T1000 (cell line): ENCODE data around the gene NMU.
"Not testable (repeated sequence)": the region's sequence is repeated elsewhere in the genome, so short reads cannot be mapped to it uniquely, and the experiment has no call there.

Experiments
- DNase-seq: peaks from one replicate; lab custom pipeline; 2025; ENCODE audit warnings: mixed read lengths; lab: John Stamatoyannopoulos, UW

Gene NMU

DNA sequence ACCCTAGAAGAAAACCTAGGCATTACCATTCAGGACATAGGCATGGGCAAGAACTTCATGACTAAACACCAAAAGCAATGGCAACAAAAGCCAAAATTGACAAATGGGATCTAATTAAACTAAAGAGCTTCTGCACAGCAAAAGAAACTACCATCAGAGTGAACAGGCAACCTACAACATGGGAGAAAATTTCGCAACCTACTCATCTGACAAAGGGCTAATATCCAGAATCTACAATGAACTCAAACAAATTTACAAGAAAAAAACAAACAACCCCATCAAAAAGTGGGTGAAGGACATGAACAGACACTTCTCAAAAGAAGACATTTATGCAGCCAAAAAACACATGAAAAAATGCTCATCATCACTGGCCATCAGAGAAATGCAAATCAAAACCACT is 12.0 kb downstream of the NMU start:
- not testable (repeated sequence) for DNase-seq

DNA sequence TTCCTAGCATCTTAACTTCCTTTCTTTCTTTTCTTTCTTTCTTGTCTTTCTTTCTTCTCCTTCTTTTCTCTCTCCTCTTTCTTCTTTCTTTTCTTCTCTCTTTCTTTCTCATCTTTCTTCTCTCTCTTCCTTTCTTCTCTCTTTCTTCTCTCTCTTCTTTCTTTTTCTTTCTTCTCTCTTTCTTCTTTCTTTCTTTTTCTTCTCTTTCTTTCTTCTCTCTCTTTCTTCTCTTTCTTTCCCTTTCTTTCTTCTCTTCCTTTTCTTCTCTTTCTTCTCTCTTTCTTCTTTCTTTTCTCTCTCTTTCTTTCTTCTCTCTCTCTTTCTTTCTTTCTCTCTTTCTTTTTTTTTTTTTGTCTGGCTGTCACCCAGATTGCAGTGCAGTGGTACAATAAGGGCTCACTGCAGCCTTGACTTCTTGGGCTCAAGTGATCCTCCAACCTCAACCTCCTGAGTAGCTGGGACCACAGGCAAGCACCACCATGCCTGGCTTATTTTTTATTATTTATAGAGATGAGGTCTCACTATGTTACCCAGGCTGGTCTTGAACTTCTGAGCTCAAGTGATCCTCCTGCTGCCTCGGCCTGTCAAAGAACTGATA is 17.5 kb downstream of the NMU start:
- no peak for DNase-seq

DNA sequence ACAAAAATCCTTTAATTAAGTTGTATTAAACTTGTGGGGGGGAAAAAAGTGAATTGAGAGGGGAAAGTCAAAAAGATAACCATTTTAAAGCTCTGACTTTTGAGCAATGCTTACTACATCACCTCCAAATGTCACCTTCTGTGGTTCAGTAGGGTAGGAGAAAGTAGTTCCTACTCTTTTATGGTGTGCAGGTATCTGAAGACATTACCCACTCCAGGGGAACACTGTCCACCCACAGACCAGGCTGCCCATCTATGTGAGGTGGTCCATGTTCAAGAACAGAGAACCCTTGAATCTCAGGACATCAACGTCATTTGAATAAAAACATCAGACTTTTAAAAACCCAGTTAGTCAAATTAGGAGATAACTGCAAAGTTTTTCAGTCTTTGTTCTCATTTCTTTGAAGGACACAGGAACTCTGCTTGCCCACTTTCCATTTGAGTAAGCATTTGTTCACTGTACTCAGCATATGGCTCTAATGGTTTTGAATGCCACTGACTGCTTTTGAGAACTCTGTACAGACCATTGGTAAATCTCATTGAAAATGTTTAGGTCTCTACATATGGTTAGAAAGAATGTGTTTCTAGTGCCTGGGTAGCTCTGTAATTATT is 18.4 kb downstream of the NMU start:
- no peak for DNase-seq

DNA sequence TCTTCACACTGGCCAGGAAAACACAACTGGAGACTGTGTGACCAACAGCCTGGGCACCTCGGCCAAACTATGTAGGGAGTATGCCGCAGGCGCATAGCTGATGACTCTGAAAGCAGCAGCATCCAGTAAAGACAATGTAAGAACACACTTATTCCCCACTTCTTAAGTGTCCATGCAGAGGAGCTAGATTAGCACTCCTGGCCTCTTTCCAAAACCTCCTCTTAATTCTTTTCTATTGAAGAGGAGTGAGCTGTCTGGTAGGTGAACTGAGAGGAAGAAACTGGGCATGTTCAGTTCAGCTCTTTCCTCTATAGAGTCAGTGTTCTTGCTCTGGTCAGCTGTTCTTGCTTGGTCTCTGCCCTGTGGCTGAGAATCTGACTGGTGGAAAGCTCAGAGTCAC is 21.1 kb downstream of the NMU start:
- no peak for DNase-seq

DNA sequence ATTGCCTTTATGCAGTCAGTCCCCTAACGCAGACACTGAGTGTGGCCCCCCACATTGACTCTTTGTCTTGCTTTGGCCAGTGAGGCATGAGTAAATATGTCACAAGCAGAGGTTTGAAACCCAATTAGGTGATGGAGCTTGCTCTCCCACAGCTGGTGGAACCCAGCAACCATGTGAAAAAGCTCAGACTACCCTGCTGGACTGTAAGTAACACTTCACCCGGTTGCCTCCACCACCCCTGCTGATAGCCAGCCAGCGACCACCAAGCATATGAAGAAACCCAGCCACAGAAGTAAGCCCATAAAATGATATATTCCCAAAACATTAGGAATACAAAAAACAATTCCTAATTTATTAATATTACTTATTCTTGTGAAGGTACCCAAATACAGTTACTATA is 22.5 kb downstream of the NMU start:
- DNase-seq: no peak

DNA sequence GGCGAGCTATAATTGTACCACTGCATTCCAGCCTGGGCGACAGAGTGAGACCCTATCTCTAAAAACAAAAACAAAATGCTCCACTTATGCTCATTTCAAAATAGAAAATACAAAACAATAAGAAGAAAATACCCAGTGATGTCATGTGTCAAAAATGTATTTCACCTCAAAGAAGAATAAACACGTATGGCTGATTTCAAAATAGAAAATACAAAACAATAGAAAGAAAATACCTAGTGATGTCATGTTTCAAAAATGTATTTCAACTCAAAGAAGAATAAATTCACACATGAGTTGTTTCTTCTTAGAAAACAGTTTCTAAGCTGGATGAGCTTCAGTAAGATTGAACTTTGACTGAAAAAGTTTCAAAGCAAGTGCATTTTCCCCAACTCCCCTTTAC is 23.8 kb downstream of the NMU start:
- no peak for DNase-seq

DNA sequence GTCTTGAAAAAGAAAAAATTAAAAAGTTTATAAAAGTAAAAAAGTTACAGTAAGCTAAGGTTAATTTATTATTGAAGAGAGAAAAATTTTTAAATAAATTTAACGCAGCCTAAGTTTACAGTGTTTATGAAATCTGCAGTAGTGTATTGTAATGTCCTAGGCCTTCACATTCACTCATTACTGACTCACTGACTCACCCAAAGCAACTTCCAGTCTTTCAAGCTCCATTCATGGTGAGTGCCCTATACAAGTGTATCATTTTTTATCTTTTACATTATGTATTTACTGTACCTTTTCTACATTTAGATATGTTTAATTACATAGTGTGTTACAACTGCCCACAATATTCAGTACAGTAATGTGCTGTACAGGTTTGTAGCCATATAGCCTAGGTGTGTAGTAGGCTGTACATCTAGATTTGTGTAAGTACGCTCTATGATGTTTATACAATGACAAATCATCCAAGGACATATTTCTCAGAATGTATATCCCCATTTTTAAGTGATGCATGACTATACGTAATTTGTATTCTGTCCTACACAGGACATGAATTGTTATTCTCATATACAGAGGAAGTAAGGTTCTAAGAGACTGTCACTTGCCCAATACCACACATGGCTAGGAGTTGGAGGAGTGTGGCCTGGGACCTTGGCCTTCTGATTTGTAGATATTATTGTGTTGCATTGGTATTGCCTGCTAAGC is 24.6 kb downstream of the NMU start:
- no peak for DNase-seq

DNA sequence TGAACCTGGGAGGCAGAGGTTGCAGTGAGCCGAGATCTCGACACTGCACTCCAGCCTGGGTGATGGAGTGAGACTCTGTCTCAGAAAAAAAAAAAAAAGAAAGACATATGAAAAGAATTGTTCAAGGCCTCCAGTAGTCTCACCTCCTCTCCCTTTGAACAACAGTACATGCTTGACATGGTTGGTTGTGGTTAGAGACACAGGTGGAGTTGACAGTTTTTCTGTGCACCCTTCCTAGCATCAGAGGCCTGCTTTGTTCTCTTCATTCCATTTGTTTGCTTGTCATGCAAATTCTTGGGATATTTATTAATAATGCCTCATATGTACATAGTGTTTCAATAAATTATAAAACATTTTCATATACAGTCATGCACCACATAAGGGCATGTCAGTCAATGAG is 25.7 kb downstream of the NMU start:
- no peak for DNase-seq

DNA sequence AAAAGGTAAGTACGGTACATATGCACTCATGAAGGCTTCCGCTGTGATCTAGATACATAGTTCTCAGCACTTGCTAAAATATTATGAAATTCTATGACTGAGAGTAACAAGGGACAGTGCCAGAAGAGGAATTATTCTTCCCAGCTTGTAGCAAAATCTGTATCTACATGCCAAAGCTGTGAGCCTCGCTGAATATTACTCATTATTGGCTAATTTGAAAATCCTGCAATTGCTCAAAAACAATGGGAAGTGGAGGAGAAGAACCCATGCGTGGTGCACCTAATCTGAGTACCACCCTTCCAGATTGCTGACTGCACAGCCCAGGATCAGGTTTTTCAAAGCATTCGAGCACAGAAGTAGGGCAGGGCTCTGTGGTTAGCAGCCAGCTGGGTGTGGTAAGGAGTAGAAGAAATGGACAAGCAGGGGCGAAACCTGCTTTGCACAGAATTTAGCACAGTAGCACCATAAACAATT is 26.7 kb downstream of the NMU start:
- DNase-seq: no peak

DNA sequence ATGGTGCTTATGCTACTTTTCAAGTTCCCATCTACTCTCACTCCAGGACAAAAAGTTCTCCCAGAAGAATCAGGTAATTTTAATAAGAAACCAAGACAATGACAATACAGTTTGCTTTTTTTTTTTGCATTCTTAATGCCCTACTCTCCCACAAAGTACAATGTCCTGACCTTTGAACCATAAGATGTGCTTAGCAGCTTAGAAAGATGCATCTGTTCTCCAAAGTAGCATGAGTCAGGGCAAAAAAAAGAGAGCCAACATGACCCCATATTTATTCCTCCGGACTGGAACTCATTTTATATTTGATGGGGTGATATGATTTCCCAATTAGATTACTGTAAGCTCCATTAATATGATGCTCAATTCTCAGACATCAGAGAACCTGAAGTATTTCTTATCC is 27.5 kb downstream of the NMU start:
- DNase-seq: no peak

DNA sequence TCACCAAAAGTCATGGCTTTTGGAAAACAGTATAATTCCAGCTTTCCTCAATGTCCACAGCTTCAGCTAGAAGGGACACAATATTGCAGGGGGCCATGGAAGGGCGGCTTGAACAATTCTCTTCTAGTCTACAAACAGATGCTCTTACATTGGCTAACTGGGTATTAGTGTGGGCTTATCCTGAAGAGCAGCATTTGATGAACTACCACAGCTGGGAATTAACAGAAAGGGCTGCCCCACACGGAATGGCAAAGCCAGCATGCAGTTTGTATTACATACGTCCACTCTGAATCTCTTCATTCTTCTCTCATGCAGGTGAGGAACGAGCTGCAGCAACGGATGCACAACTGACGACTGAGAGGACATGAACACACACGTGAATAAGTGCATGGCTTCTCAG is 31.1 kb downstream of the NMU start:
- no peak for DNase-seq

DNA sequence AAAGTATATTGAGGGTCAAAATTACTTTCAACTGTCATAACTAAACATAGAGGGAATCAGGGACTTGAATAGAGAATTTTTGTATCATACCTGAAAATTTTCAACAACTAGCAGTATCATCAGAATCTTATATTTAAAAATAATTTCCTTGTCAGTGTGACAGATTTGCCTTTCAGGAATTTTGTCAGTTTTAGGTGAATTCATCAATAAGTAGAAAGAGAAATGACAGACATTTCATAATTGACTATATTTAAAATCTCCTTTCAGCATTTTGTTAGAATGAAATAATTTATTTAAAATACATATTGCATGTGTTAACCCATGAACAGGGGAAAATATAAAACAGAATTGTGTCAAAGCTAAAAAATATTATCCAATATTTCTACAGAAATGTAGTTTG is 35.5 kb downstream of the NMU start:
- no peak for DNase-seq

DNA sequence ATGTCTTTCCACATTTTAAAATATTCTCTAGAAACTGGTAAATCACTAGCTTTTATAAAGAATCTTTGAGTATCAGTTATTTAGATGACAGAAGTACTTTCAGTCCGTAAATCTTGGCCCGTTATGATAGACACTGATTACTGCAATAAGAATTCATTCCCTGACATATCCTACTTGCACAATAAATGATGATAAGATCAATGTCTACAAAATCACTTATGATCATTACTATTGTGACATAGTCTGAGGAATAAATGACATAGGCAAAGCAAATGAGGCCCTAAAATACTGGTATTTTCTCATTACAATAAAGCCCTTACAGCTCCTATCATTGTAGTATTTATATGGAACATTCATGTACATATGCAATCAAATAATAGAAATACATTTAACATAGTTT is 37.5 kb downstream of the NMU start:
- DNase-seq: no peak

DNA sequence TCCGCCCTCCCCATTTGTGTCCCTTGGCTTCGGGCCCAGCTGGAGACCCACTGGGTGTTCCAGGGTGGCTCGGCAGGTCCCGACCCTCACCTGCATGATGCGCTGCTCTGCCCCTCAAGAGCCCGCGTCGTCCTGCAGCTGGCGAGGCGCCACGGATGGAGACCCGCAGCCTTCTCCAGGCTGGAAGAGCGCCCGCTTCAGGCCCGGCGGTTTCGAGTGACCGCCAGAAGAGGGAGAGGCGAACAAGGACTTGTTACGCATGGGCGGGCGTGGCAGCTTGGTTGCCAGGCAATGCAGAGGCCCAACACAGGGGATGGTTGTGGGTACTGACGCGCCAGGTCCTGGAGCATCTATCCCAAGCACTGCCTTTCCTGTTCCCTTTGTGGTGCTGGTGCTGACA is 44.1 kb downstream of the NMU start, which contains the start of gene PDCL2:
Gene PDCL2, minus strand, starts transcription at position 232 of the 400 bp plus-strand sequence. Its CDS starts 136 bp downstream, at position 96.
- DNase-seq: no peak

DNA sequence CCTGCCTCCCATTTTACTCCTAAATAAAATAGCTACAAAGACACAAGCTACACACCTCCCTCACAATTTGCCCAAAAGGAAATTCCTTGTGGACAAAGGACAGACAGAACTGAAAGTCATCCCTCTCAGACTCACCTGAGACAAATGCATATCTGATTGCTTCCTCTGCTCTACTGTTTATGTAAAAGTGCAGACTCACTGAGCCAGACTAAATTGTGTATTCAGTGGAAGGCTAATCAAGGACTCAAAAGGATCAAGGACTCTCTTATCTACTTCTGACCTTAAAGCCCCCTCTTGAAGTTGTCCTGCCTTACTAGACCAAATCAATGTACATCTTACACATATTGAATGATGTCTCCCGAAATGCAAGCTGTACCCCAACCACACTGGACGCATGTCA is 47.9 kb downstream of the NMU start:
- DNase-seq: no peak

DNA sequence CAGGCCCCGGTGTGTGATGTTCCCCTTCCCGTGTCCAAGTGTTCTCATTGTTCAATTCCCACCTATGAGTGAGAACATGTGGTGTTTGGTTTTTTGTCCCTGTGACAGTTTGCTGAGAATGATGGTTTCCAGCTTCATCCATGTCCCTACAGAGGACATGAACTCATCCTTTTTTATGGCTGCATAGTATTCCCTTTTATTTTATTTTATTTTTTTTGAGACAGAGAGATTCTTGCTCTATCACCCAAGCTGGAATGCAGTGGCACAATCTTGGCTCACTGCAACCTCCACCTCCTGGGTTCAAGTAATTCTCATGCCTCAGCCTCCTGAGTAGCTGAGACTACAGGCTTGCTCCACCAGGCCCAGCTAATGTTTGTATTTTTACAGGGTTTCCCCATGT is 53.3 kb downstream of the NMU start:
- DNase-seq: not testable (repeated sequence)

DNA sequence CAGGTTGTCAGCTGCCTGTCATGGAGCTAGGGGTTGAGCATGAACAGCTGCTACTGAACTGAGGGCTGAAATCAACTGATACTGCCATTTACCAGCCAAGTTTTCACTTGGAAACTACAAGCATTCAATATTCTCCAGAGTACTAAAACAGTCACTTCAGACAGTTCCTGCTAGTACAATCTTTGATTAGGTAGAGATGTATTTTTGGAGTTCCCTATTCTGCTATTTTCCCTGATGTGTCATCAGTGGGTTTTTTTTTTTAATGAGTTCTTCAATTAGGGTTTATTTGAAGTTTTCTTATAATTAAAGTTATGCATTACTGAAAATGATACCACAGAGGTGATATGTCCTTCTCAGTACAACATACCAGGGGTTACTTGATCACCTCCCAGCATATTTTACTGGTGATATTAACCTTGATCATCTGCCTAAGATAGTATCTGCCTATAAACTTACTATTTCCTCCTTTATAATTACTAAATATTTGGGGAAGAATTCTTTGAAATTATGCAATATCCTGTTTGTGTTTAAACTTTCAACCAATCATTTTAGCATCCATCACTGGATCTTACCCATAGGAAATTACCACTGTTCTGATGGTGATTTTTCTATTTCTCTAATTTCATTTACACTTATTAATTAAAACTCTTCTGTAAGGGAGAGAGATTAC is 57.6 kb downstream of the NMU start:
- no peak for DNase-seq

DNA sequence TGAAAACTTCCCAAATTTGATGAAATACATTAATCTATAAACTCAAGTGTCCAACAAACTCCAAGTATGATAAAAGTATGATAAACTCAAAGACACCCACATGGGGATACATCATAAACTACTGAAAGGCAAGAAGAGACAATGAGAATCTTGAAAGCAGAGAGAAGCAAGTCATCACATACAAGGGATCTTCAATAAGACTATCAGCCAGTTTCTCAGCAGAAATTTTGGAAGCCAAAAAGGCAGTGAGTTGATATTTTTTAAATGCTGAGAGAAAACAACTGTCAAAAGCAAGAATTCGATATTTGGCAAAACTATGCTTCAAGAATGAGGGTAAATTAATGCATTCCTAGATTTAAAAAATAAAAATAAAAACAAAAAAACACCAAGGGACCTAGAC is 60.6 kb downstream of the NMU start:
- DNase-seq: no peak

DNA sequence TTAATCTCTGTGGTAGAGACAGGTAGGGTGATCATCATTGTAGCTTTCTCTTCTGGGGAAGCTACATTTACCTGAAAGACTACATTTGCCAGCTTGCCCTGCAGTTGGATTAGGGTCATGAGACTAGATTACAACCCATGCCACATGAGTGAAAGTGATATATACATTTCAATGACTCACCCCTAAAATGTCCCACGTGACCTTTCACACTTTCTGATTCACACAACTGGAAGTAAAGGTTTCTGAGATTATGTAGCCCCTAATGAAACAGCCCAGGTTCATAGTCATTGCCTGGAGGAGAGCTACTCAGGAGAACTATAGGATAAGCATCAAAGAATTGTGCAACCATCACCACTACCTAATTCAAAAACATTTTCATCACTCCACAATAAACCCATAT is 61.8 kb downstream of the NMU start:
- DNase-seq: no peak

DNA sequence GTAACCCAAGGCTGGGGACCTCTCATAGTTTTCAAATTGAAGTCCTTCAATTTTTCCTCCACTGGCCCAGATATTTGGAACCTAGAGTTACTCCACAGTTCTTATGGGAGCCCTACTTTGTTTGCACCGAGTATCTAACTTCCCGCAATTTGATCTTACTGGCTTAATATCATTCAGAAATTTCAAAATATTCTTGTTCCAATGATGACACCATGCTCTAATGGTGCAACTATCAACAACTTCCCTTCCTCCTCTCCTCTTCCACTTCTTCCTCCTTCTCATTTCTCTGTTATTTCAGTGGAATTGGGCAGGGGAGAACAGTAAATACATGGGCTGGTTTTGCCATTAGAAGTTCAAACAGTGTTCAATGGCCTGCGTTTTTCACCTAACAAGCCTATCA is 64.3 kb downstream of the NMU start:
- no peak for DNase-seq

DNA sequence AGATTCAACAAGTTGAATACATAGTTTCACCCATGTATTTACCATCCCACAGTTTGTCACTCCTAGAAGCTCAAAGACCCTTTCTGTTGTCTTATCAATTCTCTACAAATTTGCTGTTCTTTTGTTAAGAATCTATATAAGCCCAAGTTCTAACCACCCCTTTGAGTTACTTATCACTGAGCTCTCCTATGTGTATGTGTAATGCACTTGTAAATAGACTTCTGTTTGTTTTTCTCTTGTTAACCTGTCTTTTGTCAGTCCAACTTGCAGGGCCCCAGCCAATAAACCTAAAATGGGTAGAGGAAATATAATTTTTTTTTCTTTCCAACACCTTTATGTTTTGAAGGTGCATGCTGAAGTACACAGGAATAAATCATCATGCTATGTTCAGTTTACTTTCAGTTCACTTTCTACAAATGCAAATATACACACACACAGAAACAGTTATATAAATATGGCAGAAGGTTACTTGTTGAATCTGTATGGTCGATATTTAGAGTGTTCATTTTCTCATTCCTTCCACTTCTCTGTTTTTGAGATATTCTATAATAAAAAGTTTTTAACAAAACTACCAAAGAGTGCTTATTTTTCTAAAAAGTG is 67.1 kb downstream of the NMU start:
- DNase-seq: no peak

DNA sequence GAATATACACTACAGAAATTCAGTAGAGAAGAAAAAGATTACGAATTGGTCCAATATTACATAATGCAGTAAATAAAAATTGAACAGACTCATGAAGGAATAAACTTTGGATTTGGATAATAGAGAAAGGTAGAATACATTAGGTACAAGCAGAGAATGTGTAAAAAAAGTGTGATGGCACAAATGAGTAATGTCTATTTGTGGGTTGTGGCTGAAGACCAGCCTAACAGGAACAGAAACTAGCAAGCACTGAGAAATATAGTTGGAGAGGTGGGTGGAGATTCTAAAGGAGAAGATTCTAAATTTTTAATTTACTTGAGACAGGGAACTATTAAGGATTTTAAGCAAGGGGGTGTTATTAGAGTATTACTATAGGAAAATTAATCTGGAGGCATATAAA is 74.2 kb downstream of the NMU start:
- DNase-seq: no peak

DNA sequence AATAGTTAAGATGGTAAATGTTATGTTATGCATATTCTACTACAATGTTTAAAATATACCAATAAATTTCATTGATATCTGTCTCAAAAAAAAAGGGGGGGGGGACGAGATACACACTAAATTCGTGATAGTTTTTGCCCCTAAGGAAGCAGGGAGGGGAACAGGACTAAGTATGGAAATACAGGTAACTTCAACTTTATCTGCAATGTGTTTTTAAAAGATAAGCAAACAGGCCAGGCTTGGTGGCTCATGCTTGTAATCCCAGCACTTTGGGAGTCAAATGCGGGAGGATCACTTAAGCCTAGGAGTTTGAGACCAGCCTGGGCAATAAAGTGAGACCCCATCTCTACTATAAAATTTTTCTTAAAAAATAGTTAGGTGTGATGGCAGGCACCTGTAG is 76.0 kb downstream of the NMU start:
- DNase-seq: no peak
